ENCODE data around the gene PDIA6. TPM values are rescaled to one million over a fixed set of nuclear protein-coding genes. Genes with fewer than 3 reads are reported as not detected.
A peak's percentile ranks its signal among the peaks of the same experiment; 100 is the strongest.

The PDIA6 gene
- total and polyA plus RNA-seq, 2 donors (not counting 1 experiment from before 2014, with no cell fraction given) = 420 to 491 TPM

- no peak overlapping the region for H2AFZ ChIP-seq (ENCODE audit: low read length)
- H3K9me3 ChIP-seq (ENCODE audit: control insufficient read depth, insufficient read depth, low read depth, low read length) = no peaks in the 10 kb centered on the region
- DNase-seq (ENCODE audit: low read depth in 2 of 2) = no peak
- no peaks in the 10 kb centered on the region for H3K79me2 ChIP-seq (ENCODE audit: control insufficient read depth, insufficient read depth, low read length)
- H3K4me1 ChIP-seq (ENCODE audit: control insufficient read depth, extremely low read depth, insufficient read depth, low read length) = no peaks in the 10 kb centered on the region
- TF ChIP-seq EZH2 (IDR thresholded peaks at IDR 0.05; ENCODE audit: low read length, missing control alignments) (no peak), CTCF (conservative IDR thresholded peaks at IDR 0.05 in 1 of 2, IDR thresholded peaks at IDR 0.05 in 1 of 2; ENCODE audit: low read depth in 1 of 2, low read length in 2 of 2) (no peak)
- no peak overlapping the region for H3K9ac ChIP-seq (ENCODE audit: insufficient read depth, low read length)
- H3K27ac ChIP-seq (ENCODE audit: insufficient read depth, low read length) = no peak overlapping the region
- no peak overlapping the region for H3K4me3 ChIP-seq (replicated peaks in 1 of 4; ENCODE audit: control extremely low read depth in 1 of 4, insufficient read depth in 1 of 4, low read depth in 3 of 4, low read length in 4 of 4)
- H3K27me3 ChIP-seq (ENCODE audit: control insufficient read depth, insufficient read depth, low read length) = peaks cover 3% of the 10 kb centered on the region
- no peaks in the 10 kb centered on the region for H4K20me1 ChIP-seq (ENCODE audit: control insufficient read depth, extremely low read depth, insufficient read depth, low read length)
- H3K36me3 ChIP-seq (ENCODE audit: control insufficient read depth, insufficient read depth, low read length) = no peaks in the 10 kb centered on the region
- H3K4me2 ChIP-seq (ENCODE audit: extremely low read depth, insufficient read depth, low read length) = no peak overlapping the region
Observed at GRCh38 chr2:10845640-10846039, 33.1 kb upstream of the PDIA6 start.

- no peaks in the 10 kb centered on the region for H3K36me3 ChIP-seq (ENCODE audit: control insufficient read depth, insufficient read depth, low read length)
Observed at GRCh38 chr2:10844097-10844496, 31.5 kb upstream of the PDIA6 start.

GRCh38 chr2:10842506-10842905 lies 29.9 kb upstream of the PDIA6 start:
- H3K4me1 ChIP-seq (ENCODE audit: control insufficient read depth, extremely low read depth, insufficient read depth, low read length) = no peaks in the 10 kb centered on the region
- TF ChIP-seq EZH2 (IDR thresholded peaks at IDR 0.05; ENCODE audit: low read length, missing control alignments) = no peak
- TF ChIP-seq CTCF (conservative IDR thresholded peaks at IDR 0.05 in 1 of 2, IDR thresholded peaks at IDR 0.05 in 1 of 2; ENCODE audit: low read depth in 1 of 2, low read length in 2 of 2) = no peak
- no peak overlapping the region for H3K9ac ChIP-seq (ENCODE audit: insufficient read depth, low read length)

More at GRCh38 chr2:10844097-10844496, 31.5 kb upstream of the PDIA6 start:
- Histone ChIP-seq H3K4me2 (ENCODE audit: extremely low read depth, insufficient read depth, low read length) (no peak overlapping the region), H3K79me2 (ENCODE audit: control insufficient read depth, insufficient read depth, low read length) (no peaks in the 10 kb centered on the region), H3K4me3 (replicated peaks in 1 of 4; ENCODE audit: control extremely low read depth in 1 of 4, insufficient read depth in 1 of 4, low read depth in 3 of 4, low read length in 4 of 4) (no peak overlapping the region), H3K9ac (ENCODE audit: insufficient read depth, low read length) (no peak overlapping the region), H3K27me3 (ENCODE audit: control insufficient read depth, insufficient read depth, low read length) (peaks cover 3% of the 10 kb centered on the region), H2AFZ (ENCODE audit: low read length) (no peak overlapping the region), H3K27ac (ENCODE audit: insufficient read depth, low read length) (no peak overlapping the region), H4K20me1 (ENCODE audit: control insufficient read depth, extremely low read depth, insufficient read depth, low read length) (no peaks in the 10 kb centered on the region), H3K9me3 (ENCODE audit: control insufficient read depth, insufficient read depth, low read depth, low read length) (no peaks in the 10 kb centered on the region), H3K4me1 (ENCODE audit: control insufficient read depth, extremely low read depth, insufficient read depth, low read length) (no peaks in the 10 kb centered on the region)
- TF ChIP-seq CTCF (conservative IDR thresholded peaks at IDR 0.05 in 1 of 2, IDR thresholded peaks at IDR 0.05 in 1 of 2; ENCODE audit: low read depth in 1 of 2, low read length in 2 of 2) = no peak
- TF ChIP-seq EZH2 (IDR thresholded peaks at IDR 0.05; ENCODE audit: low read length, missing control alignments) = no peak
- DNase-seq (ENCODE audit: low read depth in 2 of 2) = peak; percentile 68 to 88

More at GRCh38 chr2:10842506-10842905, 29.9 kb upstream of the PDIA6 start:
- Histone ChIP-seq H3K27ac (ENCODE audit: insufficient read depth, low read length) (no peak overlapping the region), H3K27me3 (ENCODE audit: control insufficient read depth, insufficient read depth, low read length) (peaks cover 3% of the 10 kb centered on the region), H4K20me1 (ENCODE audit: control insufficient read depth, extremely low read depth, insufficient read depth, low read length) (no peaks in the 10 kb centered on the region), H3K36me3 (ENCODE audit: control insufficient read depth, insufficient read depth, low read length) (no peaks in the 10 kb centered on the region), H3K4me2 (ENCODE audit: extremely low read depth, insufficient read depth, low read length) (no peak overlapping the region), H3K9me3 (ENCODE audit: control insufficient read depth, insufficient read depth, low read depth, low read length) (no peaks in the 10 kb centered on the region), H3K4me3 (replicated peaks in 1 of 4; ENCODE audit: control extremely low read depth in 1 of 4, insufficient read depth in 1 of 4, low read depth in 3 of 4, low read length in 4 of 4) (no peak overlapping the region), H3K79me2 (ENCODE audit: control insufficient read depth, insufficient read depth, low read length) (no peaks in the 10 kb centered on the region), H2AFZ (ENCODE audit: low read length) (no peak overlapping the region)
- no peak for DNase-seq (ENCODE audit: low read depth in 2 of 2)

Measured in fibroblast of lung (primary cell).